CD14-positive monocyte (primary cell): ENCODE data around the gene IRX4. TPM values are rescaled to one million over a fixed set of nuclear protein-coding genes. Genes with fewer than 3 reads are reported as not detected.

Source experiments
- DNase-seq, 3 donors: peaks; one replicate each; pipeline ENCODE4 v3.0.0-alpha.2; 2011 to 2022
- H2AFZ ChIP-seq: 2 replicates; pipeline ENCODE4 v1.6.0; 2012; ENCODE audit warnings: mild to moderate bottlenecking, low read depth, low read length, inconsistent platforms; ENCODE audit not compliant: insufficient read depth, poor library complexity, severe bottlenecking
- H3K27ac ChIP-seq, 2 donors: 1 replicate in 1 of 2; 2 replicates in 1 of 2; pipeline ENCODE4 v1.5.1; 2012 to 2013; ENCODE audit warnings: low read length in 2 of 2, control low read depth in 1 of 2, inconsistent platforms in 1 of 2, low read depth in 1 of 2, mild to moderate bottlenecking in 1 of 2
- H3K27me3 ChIP-seq, 2 donors: one replicate each; pipeline versions ENCODE4 v1.6.0 to v1.6.1; 2011 to 2013; ENCODE audit warnings: low read length in 2 of 2; ENCODE audit not compliant: control insufficient read depth in 2 of 2, insufficient read depth in 2 of 2
- H3K36me3 ChIP-seq, 2 donors: replicated peaks in 1 of 2; 1 replicate in 1 of 2; 2 replicates in 1 of 2; pipeline versions ENCODE4 v1.5.1 to v1.6.1; 2012 to 2013; ENCODE audit warnings: low read length in 2 of 2, control low read depth in 1 of 2, inconsistent platforms in 1 of 2, mild to moderate bottlenecking in 1 of 2; ENCODE audit not compliant: insufficient read depth in 2 of 2, control insufficient read depth in 1 of 2
- H3K4me1 ChIP-seq, 2 donors: 1 replicate in 1 of 2; 2 replicates in 1 of 2; pipeline versions ENCODE4 v1.5.1 to v1.6.1; 2012 to 2013; ENCODE audit warnings: low read length in 2 of 2, control low read depth in 1 of 2, inconsistent platforms in 1 of 2, mild to moderate bottlenecking in 1 of 2, moderate library complexity in 1 of 2; ENCODE audit not compliant: insufficient read depth in 2 of 2, control insufficient read depth in 1 of 2
- H3K4me2 ChIP-seq: replicated peaks from 2 replicates; pipeline ENCODE3; 2012; ENCODE audit warnings: low read length, moderate library complexity, mild to moderate bottlenecking; ENCODE audit not compliant: poor library complexity, severe bottlenecking; ENCODE audit errors: extremely low read depth
- H3K4me3 ChIP-seq, 3 experiments: fragments of 200-600 bp in 1 of 3; sonication (generic) in 1 of 3; replicated peaks in 1 of 3; 1 replicate in 2 of 3; 2 replicates in 1 of 3; pipeline ENCODE4 v1.5.1; 2011 to 2013; ENCODE audit warnings: low read length in 3 of 3, mild to moderate bottlenecking in 3 of 3, control low read depth in 2 of 3, low read depth in 2 of 3, inconsistent platforms in 1 of 3, moderate library complexity in 1 of 3
- H3K79me2 ChIP-seq: 2 replicates; pipeline ENCODE4 v1.6.0; 2012; ENCODE audit warnings: mild to moderate bottlenecking, control low read depth, inconsistent platforms, low read length, moderate library complexity; ENCODE audit not compliant: insufficient read depth
- H3K9ac ChIP-seq: 2 replicates; pipeline ENCODE4 v1.6.0; 2017; ENCODE audit warnings: low read length, mild to moderate bottlenecking; ENCODE audit not compliant: insufficient read depth, poor library complexity, severe bottlenecking
- H3K9me3 ChIP-seq, 2 donors: replicated peaks in 1 of 2; 1 replicate in 1 of 2; 2 replicates in 1 of 2; pipeline versions ENCODE4 v1.5.1 to v1.6.1; 2012 to 2013; ENCODE audit warnings: low read length in 2 of 2, control low read depth in 1 of 2; ENCODE audit not compliant: control insufficient read depth in 1 of 2, insufficient read depth in 1 of 2
- H4K20me1 ChIP-seq: 2 replicates; pipeline ENCODE4 v1.6.0; 2012; ENCODE audit warnings: mild to moderate bottlenecking, low read length, control low read depth, moderate library complexity; ENCODE audit not compliant: insufficient read depth
- H3K27ac Mint-ChIP-seq, 7 donors: one replicate each; pipeline ENCODE4 v1.8.0; 2020; ENCODE audit warnings: mild to moderate bottlenecking in 7 of 7, mixed read lengths in 7 of 7, moderate library complexity in 6 of 7, inconsistent platforms in 2 of 7
- H3K27me3 Mint-ChIP-seq, 3 donors: one replicate each; pipeline ENCODE4 v1.8.0; 2021 to 2022; ENCODE audit warnings: low read depth in 3 of 3, mild to moderate bottlenecking in 3 of 3, mixed read lengths in 3 of 3, moderate library complexity in 3 of 3, inconsistent platforms in 1 of 3
- H3K36me3 Mint-ChIP-seq, 2 donors: one replicate each; pipeline ENCODE4 v1.8.0; 2020; ENCODE audit warnings: mixed read lengths in 2 of 2, inconsistent platforms in 1 of 2, mild to moderate bottlenecking in 1 of 2
- H3K4me1 Mint-ChIP-seq: one replicate; pipeline ENCODE4 v1.8.0; 2020; ENCODE audit warnings: mild to moderate bottlenecking, mixed read lengths
- H3K4me3 Mint-ChIP-seq, 2 donors: one replicate each; pipeline ENCODE4 v1.8.0; 2020; ENCODE audit warnings: mild to moderate bottlenecking in 2 of 2, mixed read lengths in 2 of 2, moderate library complexity in 1 of 2
- H3K9me3 Mint-ChIP-seq, 7 donors: one replicate each; pipeline ENCODE4 v1.8.0; 2020 to 2022; ENCODE audit warnings: mixed read lengths in 7 of 7, mild to moderate bottlenecking in 6 of 7, moderate library complexity in 6 of 7, inconsistent platforms in 2 of 7
- WGBS: methylation state at CpG from one replicate; pipeline ENCODE4 v1.1.5; 2013; ENCODE audit warnings: missing lambda C conversion rate; ENCODE audit not compliant: insufficient coverage; 5-methylcytosine and 5-hydroxymethylcytosine counted together
- intact Hi-C, 2 donors: fragments of 100-400 bp; cut with micrococcal nuclease; formaldehyde crosslinking; loops; one replicate each; pipeline versions ENCODE4 v1.15.0 to v1.15.1; 2023
- polyA plus RNA-seq, 3 donors: library from polyadenylated mRNA; depleted of rRNA in 1 of 3; unstranded in 2 of 3; stranded (reverse) in 1 of 3; fragments of 300-500 nt in 2 of 3; fragments of >200 nt in 1 of 3; fragmentation: Illumina TruSeq in 2 of 3; gene quantifications; 1 replicate in 2 of 3; 2 replicates in 1 of 3; pipeline ENCODE4 v1.2.3, GENCODE V29; 2012 to 2021
- TF ChIP-seq, protein P1 (sequence below): fragments of 200-600 bp; IDR thresholded peaks from one replicate; pipeline ENCODE4 v1.8.0; 2022; ENCODE audit warnings: antibody characterized with exemption, mild to moderate bottlenecking

IRX4 gene
- polyA plus RNA-seq, 3 donors = not detected

DNA sequence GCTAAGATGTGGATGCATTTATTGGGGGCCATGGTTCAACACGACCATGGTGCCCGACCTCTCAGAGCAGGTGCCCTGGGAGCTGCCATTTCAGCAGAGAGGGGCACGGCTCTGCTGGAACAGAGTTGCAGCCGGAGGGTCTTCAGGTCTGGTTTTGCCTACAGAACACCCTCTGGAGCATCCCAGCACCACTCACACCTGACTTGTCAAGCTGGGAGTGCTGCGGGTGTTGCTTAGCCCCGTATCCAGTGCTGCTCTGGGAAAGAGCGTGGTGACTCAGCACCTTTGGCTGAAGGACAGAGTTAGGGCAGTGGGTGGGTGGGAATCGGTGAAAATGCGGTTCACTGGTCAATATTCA is 36.5 kb upstream of the IRX4 start:
- H3K4me3 ChIP-seq = no peak overlapping the region
- TF ChIP-seq, protein P1, sequence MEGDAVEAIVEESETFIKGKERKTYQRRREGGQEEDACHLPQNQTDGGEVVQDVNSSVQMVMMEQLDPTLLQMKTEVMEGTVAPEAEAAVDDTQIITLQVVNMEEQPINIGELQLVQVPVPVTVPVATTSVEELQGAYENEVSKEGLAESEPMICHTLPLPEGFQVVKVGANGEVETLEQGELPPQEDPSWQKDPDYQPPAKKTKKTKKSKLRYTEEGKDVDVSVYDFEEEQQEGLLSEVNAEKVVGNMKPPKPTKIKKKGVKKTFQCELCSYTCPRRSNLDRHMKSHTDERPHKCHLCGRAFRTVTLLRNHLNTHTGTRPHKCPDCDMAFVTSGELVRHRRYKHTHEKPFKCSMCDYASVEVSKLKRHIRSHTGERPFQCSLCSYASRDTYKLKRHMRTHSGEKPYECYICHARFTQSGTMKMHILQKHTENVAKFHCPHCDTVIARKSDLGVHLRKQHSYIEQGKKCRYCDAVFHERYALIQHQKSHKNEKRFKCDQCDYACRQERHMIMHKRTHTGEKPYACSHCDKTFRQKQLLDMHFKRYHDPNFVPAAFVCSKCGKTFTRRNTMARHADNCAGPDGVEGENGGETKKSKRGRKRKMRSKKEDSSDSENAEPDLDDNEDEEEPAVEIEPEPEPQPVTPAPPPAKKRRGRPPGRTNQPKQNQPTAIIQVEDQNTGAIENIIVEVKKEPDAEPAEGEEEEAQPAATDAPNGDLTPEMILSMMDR = no peak
- no peaks in the 10 kb centered on the region for H3K36me3 Mint-ChIP-seq
- H3K9me3 Mint-ChIP-seq = peaks cover 0 to 6% (median 5%) of the 10 kb centered on the region in 7 donors
- H2AFZ ChIP-seq = no peak overlapping the region
- no peak overlapping the region for H3K9ac ChIP-seq
- no peak overlapping the region for H3K27ac Mint-ChIP-seq
- no peaks in the 10 kb centered on the region for H4K20me1 ChIP-seq
- H3K9me3 ChIP-seq = no peaks in the 10 kb centered on the region
- H3K27ac ChIP-seq = no peak overlapping the region
- intact Hi-C loops = no loop called here
- WGBS = 88% methylated on average over 8 of the region's 9 CpGs
- peaks cover 0 to 9% (median 4%) of the 10 kb centered on the region in 3 donors for H3K27me3 Mint-ChIP-seq
- H3K4me3 Mint-ChIP-seq = no peak overlapping the region
- no peaks in the 10 kb centered on the region for H3K4me1 ChIP-seq
- no peaks in the 10 kb centered on the region for H3K79me2 ChIP-seq
- H3K4me1 Mint-ChIP-seq = no peaks in the 10 kb centered on the region
- no peaks in the 10 kb centered on the region for H3K27me3 ChIP-seq
- no peak for DNase-seq
- H3K36me3 ChIP-seq = no peaks in the 10 kb centered on the region
- no peak overlapping the region for H3K4me2 ChIP-seq

- H3K79me2 ChIP-seq = no peaks in the 10 kb centered on the region
- no peak overlapping the region for H2AFZ ChIP-seq
- 85% methylated on average over 15 of the region's 18 CpGs for WGBS
- H3K27me3 ChIP-seq = no peaks in the 10 kb centered on the region
- peaks cover 0 to 9% (median 4%) of the 10 kb centered on the region in 3 donors for H3K27me3 Mint-ChIP-seq
- TF ChIP-seq, protein P1 = no peak
- intact Hi-C loops = no loop called here
- H3K4me1 ChIP-seq = no peaks in the 10 kb centered on the region
- H3K27ac ChIP-seq = no peak overlapping the region
- H3K4me3 ChIP-seq = no peak overlapping the region
- H3K4me3 Mint-ChIP-seq = no peak overlapping the region
- no peak overlapping the region for H3K27ac Mint-ChIP-seq
- no peak overlapping the region for H3K9ac ChIP-seq
- H4K20me1 ChIP-seq = no peaks in the 10 kb centered on the region
- no peaks in the 10 kb centered on the region for H3K4me1 Mint-ChIP-seq
- no peak for DNase-seq
- no peaks in the 10 kb centered on the region for H3K36me3 ChIP-seq
- H3K4me2 ChIP-seq = no peak overlapping the region
- no peaks in the 10 kb centered on the region for H3K9me3 ChIP-seq
- no peaks in the 10 kb centered on the region for H3K36me3 Mint-ChIP-seq
- H3K9me3 Mint-ChIP-seq = peaks cover 0 to 6% (median 5%) of the 10 kb centered on the region in 7 donors
These were observed 35.9 kb upstream of the IRX4 start for GRCh38 chr5:1918488-1919208.
